Measurements from ENCODE around the gene CHI3L2. TPM values are rescaled to one million over a fixed set of nuclear protein-coding genes. Genes with fewer than 3 reads are reported as not detected.
A peak's percentile ranks its signal among the peaks of the same experiment; 100 is the strongest.

Gene CHI3L2
- total RNA-seq, 1 donor from 2014 or later: 1.6 TPM

- DNase-seq (ENCODE audit: low read depth): no peak
Measured at GRCh38 chr1:111220302-111220890, 7.1 kb upstream of the CHI3L2 start.

GRCh38 chr1:111221276-111221632 lies 6.3 kb upstream of the CHI3L2 start:
- no peak for DNase-seq (ENCODE audit: low read depth)

DNA sequence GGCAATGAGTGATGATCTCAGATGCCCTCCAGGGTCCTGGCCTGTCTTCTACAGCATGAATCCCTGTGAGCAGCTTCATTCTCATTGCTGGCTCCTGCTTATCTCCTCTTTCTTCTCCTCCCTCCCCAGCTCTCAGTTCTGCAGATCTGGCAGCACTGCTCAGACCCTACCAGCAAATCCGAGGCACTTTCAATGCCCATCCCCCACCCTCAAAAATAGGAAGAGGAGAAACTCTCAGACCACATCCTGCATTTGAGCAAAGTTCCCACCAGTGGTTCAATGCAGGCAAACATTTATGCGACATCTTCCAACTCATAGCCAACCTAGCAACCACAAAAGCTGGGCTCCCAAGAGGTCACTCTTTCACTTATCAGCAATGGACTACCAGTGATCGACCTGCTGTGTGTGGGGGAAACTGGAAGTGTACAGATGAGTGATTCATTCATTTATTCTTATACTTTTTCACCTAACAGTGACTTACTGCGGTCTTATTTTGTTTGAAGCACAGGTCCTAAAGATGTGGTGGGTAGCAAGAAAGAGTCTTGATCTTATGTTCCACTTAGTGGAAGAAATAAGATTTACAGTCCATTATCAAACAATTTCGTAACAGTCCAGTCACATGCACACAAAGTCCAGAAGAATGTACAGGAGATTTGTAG lies 5.8 kb upstream of the CHI3L2 start:
- no peak for DNase-seq (ENCODE audit: low read depth)

DNA sequence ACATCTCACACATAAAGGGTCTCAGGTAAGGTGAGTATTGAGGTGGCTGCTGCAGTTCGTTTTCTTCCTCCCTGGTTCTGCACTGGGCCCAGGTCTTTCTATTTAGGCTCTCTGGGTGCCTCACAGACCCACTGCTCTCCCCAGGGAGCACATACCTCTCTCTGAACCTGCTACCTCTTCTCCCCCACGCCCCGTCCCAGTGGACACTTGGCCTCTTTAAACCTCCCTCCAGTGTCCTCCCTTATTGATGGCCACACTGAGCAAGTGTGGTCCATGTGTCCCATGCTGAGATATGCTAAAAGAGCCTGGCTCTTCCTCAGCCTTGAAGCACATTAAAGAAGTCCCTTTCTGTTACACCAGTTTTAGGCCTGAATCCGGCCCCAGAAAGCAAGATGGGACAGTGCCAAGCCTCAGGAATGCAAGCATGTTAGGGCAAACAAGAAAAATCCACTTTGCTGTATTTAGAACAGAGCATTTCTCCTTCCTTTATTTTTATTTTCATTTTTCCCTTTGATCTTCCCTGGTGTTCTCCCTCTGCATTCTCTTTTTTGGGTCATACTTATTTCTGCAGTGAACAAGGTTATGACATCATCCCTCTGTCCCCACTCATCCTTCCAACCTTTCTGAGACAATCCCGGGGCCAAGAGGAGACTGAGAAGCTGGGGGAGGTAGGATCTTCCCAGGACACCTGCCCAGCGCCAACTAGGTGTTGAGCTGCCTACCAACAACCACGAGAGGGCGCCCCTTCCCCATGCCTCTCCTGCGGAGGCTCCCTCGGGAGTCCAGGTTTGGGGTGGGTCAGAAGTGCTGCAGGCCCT lies 5.0 kb upstream of the CHI3L2 start:
- DNase-seq (ENCODE audit: low read depth): peak; percentile 32

- DNase-seq (ENCODE audit: low read depth): no peak
Measured at GRCh38 chr1:111223126-111223685, 4.3 kb upstream of the CHI3L2 start.

DNA sequence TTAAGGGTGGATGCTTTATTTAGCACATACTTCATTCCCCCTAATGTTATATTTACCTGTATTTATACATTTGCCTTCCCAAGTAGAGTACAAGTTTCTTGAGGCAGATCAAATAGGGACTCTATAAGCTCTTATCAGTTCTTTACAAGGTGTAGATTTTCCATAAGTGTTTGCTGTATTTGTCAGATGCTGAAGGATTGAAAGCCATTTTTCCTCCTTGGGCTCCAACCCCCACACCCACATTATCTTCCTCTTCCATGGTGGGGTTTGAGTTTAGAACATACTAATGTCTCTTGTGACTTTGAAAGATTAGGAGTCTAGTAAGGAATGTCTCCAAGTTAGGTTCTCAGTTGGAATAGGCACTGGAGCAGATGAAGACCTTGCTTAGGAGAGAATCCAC lies 2.4 kb upstream of the CHI3L2 start:
- DNase-seq (ENCODE audit: low read depth): no peak

GRCh38 chr1:111225717-111226400 lies 1.7 kb upstream of the CHI3L2 start:
- no peak for DNase-seq (ENCODE audit: low read depth)

DNA sequence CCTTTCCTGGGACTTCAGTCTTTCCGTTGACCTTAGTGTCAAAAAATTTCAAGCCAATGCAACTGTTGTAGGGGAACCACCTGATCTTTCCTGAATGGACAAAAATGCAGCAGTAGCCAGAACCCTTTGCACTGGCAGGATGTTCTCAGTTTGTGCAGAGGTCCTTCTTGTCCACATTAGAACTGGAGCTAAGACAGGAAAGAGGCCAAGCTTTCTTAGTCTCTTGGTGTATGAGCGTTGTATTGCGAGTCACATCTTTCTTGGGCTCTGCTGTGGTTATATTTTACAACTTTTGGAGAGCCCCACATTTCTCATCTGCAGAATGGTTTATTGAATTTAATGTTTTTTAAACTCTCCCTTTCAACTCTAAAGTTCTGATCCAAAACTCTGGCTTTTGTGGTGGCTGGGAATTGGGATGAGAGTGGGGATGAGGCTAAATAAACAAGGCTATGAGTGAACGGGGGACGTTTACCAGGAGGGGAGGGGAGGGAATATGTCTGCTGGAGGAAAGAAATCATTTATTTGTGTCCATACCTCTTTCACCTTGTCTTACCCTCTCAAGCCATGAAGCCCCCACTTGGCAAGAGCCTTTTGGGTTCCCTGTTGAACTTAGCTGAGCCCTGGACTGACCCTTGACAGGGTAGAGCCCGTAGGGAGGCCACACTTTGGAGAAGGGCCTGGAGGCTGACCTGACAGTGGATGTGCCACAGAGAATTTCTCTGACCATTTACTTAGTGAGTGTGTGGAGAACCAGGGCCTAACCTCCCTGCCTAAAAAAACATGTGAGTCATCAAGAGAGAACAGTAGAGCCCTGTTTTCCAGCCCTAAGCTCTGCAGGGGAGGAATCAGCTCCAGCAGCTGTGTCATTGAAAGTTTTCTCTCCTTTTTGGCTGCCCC lies 586 bp downstream of the CHI3L2 start:
- peak; percentile 90 for DNase-seq (ENCODE audit: low read depth)

DNA sequence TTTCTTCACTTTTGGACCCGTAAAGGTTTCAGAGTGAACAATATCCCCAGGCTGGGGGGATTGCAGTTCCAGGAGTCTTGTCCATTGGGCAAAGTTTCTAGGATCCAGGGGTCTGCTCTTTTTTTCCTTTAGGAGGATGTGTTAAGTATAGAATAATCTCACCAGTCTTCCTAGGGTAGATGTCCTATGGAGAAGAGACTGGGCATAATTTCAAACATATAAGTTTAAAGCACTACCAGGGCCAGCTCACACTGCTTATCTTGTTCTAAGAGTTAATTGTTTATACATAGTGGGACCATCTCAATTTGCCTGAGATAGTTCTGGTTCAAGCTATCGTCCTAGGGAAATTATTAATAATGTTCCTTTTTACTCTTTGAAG lies 1.2 kb downstream of the CHI3L2 start:
- DNase-seq (ENCODE audit: low read depth): no peak

DNA sequence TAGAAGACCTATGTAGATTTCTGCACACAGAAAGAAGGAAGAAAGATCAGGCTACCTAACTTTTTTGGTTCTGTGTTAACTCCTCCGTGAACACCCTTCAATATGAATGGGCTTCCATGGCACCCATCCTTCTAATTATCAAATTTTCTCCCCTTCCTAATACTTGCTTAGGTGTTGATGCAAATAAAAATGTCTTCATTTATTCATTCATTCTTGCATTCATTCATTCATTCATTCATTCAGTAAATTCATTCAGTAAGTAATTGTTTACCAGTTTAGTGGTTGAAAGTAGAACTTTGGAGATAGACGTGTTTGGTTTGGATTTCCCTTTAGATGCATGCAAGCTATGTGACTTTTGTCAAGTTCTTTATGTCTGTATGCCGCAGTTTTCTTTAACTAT lies 4.6 kb downstream of the CHI3L2 start:
- DNase-seq (ENCODE audit: low read depth): no peak

DNA sequence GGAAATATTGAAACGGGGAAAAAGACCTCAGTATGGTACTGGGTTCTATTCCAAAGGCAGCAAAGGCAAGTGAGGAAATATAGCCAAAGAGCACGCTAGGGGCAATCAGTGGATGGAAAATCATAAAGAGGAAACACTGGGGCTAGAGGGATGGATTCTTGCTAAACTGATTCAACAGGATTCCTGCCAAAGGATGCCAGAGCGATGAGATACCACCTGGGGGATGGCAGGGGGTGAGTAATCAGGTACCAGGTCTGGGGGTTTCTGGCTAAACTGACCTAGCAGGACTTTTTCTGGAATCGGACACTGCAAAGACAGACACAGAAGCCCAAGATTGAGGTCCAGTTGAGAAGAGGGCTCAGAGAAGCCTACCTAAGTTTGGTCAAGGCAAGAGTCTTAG lies 6.7 kb downstream of the CHI3L2 start:
- DNase-seq (ENCODE audit: low read depth): no peak

DNA sequence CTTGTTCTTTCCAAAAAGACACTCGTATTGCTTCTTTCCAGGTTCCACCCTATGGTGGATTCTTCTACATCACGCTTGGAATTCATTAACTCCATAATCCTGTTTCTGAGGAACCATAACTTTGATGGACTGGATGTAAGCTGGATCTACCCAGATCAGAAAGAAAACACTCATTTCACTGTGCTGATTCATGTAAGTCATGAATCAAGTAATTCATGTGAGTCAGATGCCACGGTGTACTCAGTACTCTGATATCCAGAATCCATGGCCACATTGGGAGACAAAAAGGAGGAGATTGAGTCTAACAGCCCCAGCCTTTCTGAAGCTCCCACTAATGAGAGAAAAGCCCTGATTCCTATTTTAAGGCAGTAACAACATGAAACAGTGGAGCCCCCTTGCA lies 7.4 kb downstream of the CHI3L2 start:
- peak; percentile 65 for DNase-seq (ENCODE audit: low read depth)

GRCh38 chr1:111236379-111236778 lies 8.9 kb downstream of the CHI3L2 start:
- no peak for DNase-seq (ENCODE audit: low read depth)

- DNase-seq (ENCODE audit: low read depth): no peak
Measured at GRCh38 chr1:111236806-111237205, 9.3 kb downstream of the CHI3L2 start.

GRCh38 chr1:111238056-111238795 lies 10.7 kb downstream of the CHI3L2 start:
- no peak for DNase-seq (ENCODE audit: low read depth)

GRCh38 chr1:111241797-111242196 lies 14.3 kb downstream of the CHI3L2 start:
- DNase-seq (ENCODE audit: low read depth): no peak

- DNase-seq (ENCODE audit: low read depth): no peak
Measured at GRCh38 chr1:111242805-111243523, 15.5 kb downstream of the CHI3L2 start.

DNA sequence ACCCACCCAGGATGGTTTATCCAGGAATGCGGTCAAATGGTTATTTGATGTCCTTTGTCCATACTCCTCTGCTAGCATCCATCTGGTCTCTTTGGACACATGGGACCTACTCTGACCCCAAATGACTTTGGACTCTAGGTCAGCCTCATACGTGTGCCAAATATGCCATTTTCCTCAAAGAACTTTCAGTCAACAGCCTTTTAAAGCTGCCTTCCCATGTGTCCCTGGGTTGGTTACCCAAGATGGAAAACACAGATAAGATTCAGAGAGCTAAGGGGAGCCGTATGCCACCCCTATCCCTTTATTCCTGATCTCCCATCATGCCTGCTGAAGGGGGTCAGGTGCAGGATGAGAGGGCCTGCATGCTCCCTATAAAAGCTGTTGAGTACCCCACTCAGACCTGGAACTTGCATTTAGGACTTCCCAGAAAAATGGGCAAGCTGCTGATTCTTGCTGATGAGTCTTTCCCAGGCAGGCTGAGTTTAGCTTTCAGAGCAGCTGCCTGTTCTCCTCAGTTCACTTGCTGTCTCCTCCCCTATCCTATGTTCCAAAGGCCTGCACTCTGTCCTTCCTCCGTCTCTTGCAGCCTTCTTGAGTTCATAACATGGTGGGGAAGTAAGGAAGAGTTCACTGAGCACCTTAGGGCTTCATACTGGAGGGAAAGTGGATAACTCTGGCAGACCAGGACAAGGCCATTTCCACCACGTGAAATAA lies 19.8 kb downstream of the CHI3L2 start:
- DNase-seq (ENCODE audit: low read depth): no peak

GRCh38 chr1:111249960-111250359 lies 22.4 kb downstream of the CHI3L2 start:
- no peak for DNase-seq (ENCODE audit: low read depth)
